Uterus (tissue), 4 donors: ENCODE data around the gene SLC35F6. TPM values are rescaled to one million over a fixed set of nuclear protein-coding genes. Genes with fewer than 3 reads are reported as not detected.

Experiments
- DNase-seq, 2 donors: peaks; one replicate each; pipeline ENCODE4 v3.0.0-alpha.2; 2019 to 2020
- H3K27ac ChIP-seq, 2 donors: fragments of 200-600 bp; sonication (generic); 1 replicate in 1 of 2; 2 replicates in 1 of 2; pipeline ENCODE4 v1.5.1; 2016 to 2018
- H3K27me3 ChIP-seq, 2 donors: fragments of 200-600 bp; sonication (generic); one replicate each; pipeline ENCODE4 v1.5.1; 2018 to 2019; ENCODE audit warnings: control low read depth in 1 of 2
- H3K36me3 ChIP-seq, 2 donors: fragments of 200-600 bp; sonication (generic); one replicate each; pipeline ENCODE4 v1.5.1; 2019; ENCODE audit warnings: control low read depth in 1 of 2
- H3K4me1 ChIP-seq, 2 donors: fragments of 200-600 bp; sonication (generic); one replicate each; pipeline ENCODE4 v1.5.1; 2018 to 2019; ENCODE audit warnings: control low read depth in 1 of 2
- H3K4me3 ChIP-seq, 2 donors: fragments of 200-600 bp; sonication (generic); 1 replicate in 1 of 2; 2 replicates in 1 of 2; pipeline ENCODE4 v1.5.1; 2018 to 2019; ENCODE audit warnings: mild to moderate bottlenecking in 1 of 2
- H3K9me3 ChIP-seq, 2 donors: fragments of 200-600 bp; sonication (generic); one replicate each; pipeline ENCODE4 v1.5.1; 2019; ENCODE audit warnings: control low read depth in 1 of 2
- CTCF ChIP-seq, 4 experiments: fragments of 200-600 bp in 2 of 4; fragments of 450-650 bp in 2 of 4; sonication (generic) in 2 of 4; IDR thresholded peaks; one replicate each; pipeline ENCODE4 v1.5.1; 2016 to 2019; ENCODE audit warnings: antibody characterized with exemption in 4 of 4, mild to moderate bottlenecking in 2 of 4, moderate library complexity in 1 of 4
- POLR2A ChIP-seq, 2 donors: fragments of 450-650 bp; IDR thresholded peaks; one replicate each; pipeline ENCODE4 v1.6.1; 2016; ENCODE audit warnings: antibody characterized with exemption in 2 of 2, mild to moderate bottlenecking in 1 of 2, moderate library complexity in 1 of 2
- intact Hi-C: fragments of 100-400 bp; cut with DNase I; formaldehyde crosslinking; loops from one replicate; pipeline ENCODE4 v1.15.1; 2023; ENCODE audit warnings: low total_unique reads
- total RNA-seq, 4 donors: library from RNA; depleted of rRNA in 3 of 4; stranded (reverse); fragments of >200 nt in 3 of 4; gene quantifications; one replicate each; pipeline versions ENCODE4 v1.1.0 to v1.2.4, GENCODE V29; 2014 to 2023
- donor health status: DM: yes; HTN: yes; CAD: no.

SLC35F6 gene
- total RNA-seq, 4 donors from 2014 or later: 8.2 to 44.2 (median 18.5) TPM

DNA sequence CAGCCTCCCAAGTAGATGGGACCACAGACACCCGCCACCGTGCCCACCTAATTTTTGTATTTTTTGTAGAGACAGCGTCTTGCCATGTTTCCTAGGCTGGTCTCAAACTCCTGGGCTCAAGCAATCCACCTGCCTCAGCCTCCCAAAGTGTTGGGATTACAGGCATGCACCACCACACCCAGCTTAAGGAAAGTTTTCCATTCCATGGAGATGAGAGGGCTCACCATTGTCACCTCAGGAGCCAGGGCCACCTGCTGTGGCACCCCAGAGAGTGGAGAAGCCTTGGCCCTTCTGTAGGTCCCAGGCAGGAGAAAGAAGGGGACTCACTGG is 4.6 kb downstream of the SLC35F6 start:
- H3K4me3 ChIP-seq: no peak overlapping the region
- H3K9me3 ChIP-seq: no peaks in the 10 kb centered on the region
- intact Hi-C loops: no loop called here
- no peak for TF ChIP-seq POLR2A (IDR thresholded peaks at IDR 0.05)
- no peak for TF ChIP-seq CTCF (IDR thresholded peaks at IDR 0.05)
- H3K27ac ChIP-seq: peak overlapping the region; percentile 63 to 93
- no peaks in the 10 kb centered on the region for H3K36me3 ChIP-seq
- H3K27me3 ChIP-seq: no peaks in the 10 kb centered on the region
- DNase-seq: no peak
- H3K4me1 ChIP-seq: peaks cover 14 to 35% of the 10 kb centered on the region in 2 donors

- H3K4me1 ChIP-seq: peaks cover 14 to 35% of the 10 kb centered on the region in 2 donors
- TF ChIP-seq CTCF (IDR thresholded peaks at IDR 0.05) (no peak), POLR2A (IDR thresholded peaks at IDR 0.05) (no peak)
- peak; percentile 57 to 64 for DNase-seq
Observed at GRCh38 chr2:26769089-26769761, 5.1 kb downstream of the SLC35F6 start.

GRCh38 chr2:26770986-26771586 is 7.0 kb downstream of the SLC35F6 start:
- intact Hi-C loops: no loop called here

More at GRCh38 chr2:26769089-26769761, 5.1 kb downstream of the SLC35F6 start:
- H3K27ac ChIP-seq: peak overlapping the region; percentile 63 to 93
- no peaks in the 10 kb centered on the region for H3K9me3 ChIP-seq
- H3K27me3 ChIP-seq: no peaks in the 10 kb centered on the region
- H3K36me3 ChIP-seq: no peaks in the 10 kb centered on the region
- intact Hi-C loops: no loop called here
- no peak overlapping the region for H3K4me3 ChIP-seq

DNA sequence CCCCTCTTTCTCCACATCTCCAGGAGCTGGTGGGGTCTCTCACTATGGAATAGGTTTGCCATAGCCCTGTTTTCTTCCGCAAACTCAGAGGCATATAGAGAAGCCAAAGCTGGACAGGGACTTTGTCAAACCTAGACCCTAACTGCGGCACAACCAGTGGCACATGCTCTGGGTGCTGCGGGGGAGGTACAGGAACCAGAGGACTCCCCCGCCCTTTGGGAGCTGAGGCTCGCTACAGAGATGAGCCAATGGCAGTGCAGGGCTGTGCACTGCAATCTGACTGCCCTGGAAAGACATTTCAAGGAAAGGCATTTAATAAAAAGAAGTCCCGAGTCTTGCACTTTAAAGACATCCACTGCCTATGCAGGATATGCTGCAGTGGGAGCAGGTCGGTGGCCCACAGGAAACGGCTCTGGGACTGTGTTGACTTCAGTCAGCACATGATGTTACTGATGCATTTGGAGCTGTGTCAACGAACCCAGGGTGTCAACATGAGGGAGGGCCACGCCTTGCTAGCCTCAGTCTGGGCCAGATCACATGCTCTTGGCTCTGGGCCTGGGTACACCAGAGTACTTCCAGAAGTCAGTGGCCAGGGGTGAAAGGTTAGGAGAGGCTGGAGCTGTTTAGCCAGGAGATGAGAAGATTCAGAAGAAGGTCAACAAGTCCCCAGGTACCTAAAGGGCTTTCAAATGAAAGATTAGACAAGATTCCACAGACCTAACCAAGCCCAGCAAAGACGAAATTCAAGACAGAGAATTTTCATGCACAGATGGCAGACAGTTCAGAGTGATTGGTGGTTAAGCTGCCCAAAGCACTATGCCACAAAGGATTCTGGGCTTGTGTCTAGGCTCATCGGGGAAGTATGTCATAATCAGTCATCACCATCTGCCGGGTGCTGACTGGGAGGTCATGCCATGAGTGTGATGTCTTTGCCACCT is 8.2 kb downstream of the SLC35F6 start:
- peak; percentile 89 to 95 for DNase-seq
- peak in 1 of 2 donors; percentile 53 for TF ChIP-seq POLR2A (IDR thresholded peaks at IDR 0.05)
- TF ChIP-seq CTCF (IDR thresholded peaks at IDR 0.05): no peak
- Histone ChIP-seq H3K4me3 (no peak overlapping the region), H3K27ac (peak overlapping the region; percentile 75 to 93), H3K9me3 (no peaks in the 10 kb centered on the region), H3K27me3 (no peaks in the 10 kb centered on the region), H3K36me3 (no peaks in the 10 kb centered on the region), H3K4me1 (peaks cover 14 to 23% of the 10 kb centered on the region in 2 donors)
- intact Hi-C loops: no loop called here

More at GRCh38 chr2:26770986-26771586, 7.0 kb downstream of the SLC35F6 start:
- Histone ChIP-seq H3K27ac (peak overlapping the region; percentile 75 to 93), H3K9me3 (no peaks in the 10 kb centered on the region), H3K36me3 (no peaks in the 10 kb centered on the region), H3K27me3 (no peaks in the 10 kb centered on the region), H3K4me1 (peaks cover 14 to 23% of the 10 kb centered on the region in 2 donors), H3K4me3 (no peak overlapping the region)
- TF ChIP-seq CTCF (IDR thresholded peaks at IDR 0.05) (peak in 1 of 4 experiments; percentile 15), POLR2A (IDR thresholded peaks at IDR 0.05) (no peak)
- peak; percentile 68 to 85 for DNase-seq
